ENCODE measurements around the gene TFPT.
"Not testable (repeated sequence)": the region's sequence is repeated elsewhere in the genome, so short reads cannot be mapped to it uniquely, and the experiment has no call there.

TFPT gene

DNA sequence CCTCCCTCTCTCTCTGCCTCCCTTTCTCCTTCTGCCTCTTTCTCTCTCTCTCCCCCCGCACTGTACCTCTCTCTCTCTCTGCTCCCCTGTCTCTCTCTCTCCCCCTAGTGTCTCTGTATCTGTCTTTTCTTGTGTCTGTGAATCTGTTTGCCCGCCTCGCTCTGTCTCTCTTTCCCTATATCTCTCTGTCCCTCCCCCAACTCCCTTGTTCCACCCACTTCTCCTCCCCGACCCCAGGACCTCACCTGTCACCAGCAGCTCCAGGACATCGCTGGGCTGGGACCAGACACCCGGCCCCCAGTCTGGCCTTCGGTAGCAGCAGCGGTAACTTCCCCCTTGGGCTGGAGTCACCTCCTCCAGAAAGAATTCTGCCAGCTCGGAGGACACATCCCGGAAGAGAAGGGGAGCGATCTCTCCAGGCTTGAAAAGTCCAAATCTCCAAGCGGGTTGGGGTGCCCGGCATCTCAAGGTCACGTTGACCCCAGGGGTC, 18.8 kb downstream of the TFPT start:
- peak overlapping the region in 1 of 2 donors; percentile 29 for H3K4me3 ChIP-seq (ENCODE audit: low read length in 2 of 2)
- H3K36me3 ChIP-seq (ENCODE audit: control insufficient read depth in 2 of 2, insufficient read depth in 2 of 2, low read length in 2 of 2) = no peaks in the 10 kb centered on the region
- H3K27me3 ChIP-seq (ENCODE audit: control insufficient read depth in 1 of 2, insufficient read depth in 2 of 2, low read length in 2 of 2) = peaks cover 11 to 16% of the 10 kb centered on the region in 2 donors
- H3K27ac ChIP-seq (ENCODE audit: low read length) = no peak overlapping the region
- H3K4me1 ChIP-seq (ENCODE audit: control insufficient read depth, insufficient read depth, low read length) = peaks cover 8% of the 10 kb centered on the region
- peaks cover 0 to 2% of the 10 kb centered on the region in 2 donors for H3K9me3 ChIP-seq (ENCODE audit: control insufficient read depth in 2 of 2, low read length in 2 of 2)
- H3K9ac ChIP-seq (ENCODE audit: low read length in 2 of 2) = no peak overlapping the region

DNA sequence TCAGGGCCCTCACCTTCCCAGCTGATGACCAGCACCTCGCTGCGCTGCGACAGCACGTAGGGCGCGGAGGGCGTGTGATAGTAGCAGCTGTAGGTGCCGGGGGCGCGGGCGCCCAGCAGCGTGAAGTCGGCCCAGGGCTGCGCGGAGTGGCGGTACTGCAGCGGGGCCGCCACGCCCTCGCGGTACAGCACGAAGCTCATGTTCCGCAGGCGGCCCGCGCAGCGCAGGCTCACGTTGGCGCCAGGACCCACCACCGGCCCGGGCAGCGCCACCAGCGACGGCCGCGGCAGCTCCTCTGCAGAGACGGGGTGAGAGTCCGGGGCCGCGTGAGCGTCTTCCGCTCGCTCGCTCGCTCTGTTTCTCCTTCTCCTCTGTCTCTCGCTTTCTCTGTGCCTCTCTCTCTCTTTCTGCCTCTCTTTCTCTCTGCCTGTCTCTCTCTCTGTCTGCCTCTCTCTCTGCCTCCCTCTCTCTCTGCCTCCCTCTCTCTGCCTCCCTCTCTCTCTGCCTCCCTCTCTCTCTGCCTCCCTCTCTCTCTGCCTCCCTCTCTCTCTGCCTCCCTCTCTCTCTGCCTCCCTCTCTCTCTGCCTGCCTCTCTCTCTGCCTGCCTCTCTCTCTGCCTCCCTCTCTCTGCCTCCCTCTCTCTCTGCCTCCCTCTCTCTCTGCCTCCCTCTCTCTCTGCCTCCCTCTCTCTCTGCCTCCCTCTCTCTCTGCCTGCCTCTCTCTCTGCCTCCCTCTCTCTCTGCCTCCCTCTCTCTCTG, 19.4 kb downstream of the TFPT start:
- not testable (repeated sequence) for H3K27ac ChIP-seq (ENCODE audit: low read length); H3K4me1 ChIP-seq (ENCODE audit: control insufficient read depth, insufficient read depth, low read length); H3K9ac ChIP-seq (ENCODE audit: low read length in 2 of 2); H3K36me3 ChIP-seq (ENCODE audit: control insufficient read depth in 2 of 2, insufficient read depth in 2 of 2, low read length in 2 of 2); H3K9me3 ChIP-seq (ENCODE audit: control insufficient read depth in 2 of 2, low read length in 2 of 2)
- peaks cover 11 to 16% of the 10 kb centered on the region in 2 donors for H3K27me3 ChIP-seq (ENCODE audit: control insufficient read depth in 1 of 2, insufficient read depth in 2 of 2, low read length in 2 of 2)
- H3K4me3 ChIP-seq (ENCODE audit: low read length in 2 of 2) = peak overlapping the region in 1 of 2 donors; percentile 61

DNA sequence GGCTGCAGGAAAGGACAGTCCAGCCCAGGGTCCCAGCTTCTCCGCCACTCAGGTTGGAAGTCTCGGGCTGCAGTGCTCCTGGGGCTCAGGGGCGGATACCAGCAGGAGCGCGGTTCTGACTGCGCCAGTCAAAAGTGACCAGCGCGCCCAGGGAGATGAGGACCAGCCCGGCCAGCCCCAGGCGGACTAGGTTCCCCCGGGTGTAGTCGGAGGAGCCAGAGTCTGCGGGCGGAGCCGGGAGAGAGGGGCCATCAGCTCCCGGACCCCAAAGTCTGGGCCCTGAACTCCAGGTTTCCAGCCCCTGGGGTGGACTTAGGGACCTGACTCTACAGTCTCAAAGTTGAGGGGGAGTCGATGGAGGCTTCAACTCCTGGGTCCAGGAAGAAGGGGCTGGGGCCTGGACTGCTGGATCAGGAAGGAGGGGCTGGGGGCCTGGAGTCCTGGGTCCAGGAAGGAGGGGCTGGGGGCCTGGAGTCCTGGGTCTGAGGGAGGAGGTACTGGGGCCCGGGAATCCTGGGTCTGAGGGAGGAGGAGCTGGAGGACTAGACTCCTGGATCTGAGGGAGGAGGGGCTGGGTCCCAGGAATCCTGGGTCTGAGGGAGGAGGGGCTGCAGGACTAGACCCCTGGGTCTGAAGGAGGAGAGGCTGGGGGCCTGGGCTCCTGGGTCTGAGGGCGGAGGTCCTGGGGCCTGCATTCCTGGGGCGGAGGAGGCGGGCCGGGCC, 20.2 kb downstream of the TFPT start:
- H3K9ac ChIP-seq (ENCODE audit: low read length in 2 of 2) = no peak overlapping the region

DNA sequence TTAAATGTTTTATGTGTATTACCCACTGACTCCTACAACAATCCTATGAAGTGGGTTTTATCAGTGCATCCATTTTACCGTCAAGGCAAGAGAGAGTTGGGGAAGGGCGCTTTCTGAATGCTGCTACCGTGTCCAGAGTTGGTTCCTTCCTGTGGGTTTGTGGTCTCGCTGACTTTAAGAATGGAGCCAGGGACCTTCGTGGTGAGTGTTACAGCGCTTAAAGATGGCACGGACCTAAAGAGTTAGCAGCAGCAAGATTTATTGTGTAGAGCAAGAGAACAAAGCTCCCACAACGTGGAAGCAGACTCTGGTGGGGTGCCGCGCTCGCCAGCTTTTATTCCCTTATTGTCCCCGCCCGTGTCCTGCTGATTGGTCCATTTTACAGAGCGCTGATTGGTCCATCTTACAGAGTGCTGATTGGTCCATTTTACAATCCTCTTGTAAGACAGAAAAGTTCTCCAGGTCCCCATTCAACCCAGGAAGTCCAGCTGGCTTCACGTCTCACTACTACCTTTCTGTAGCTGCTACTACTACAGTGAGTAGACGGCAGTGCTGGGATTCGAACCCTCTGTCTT, 20.9 kb downstream of the TFPT start:
- no peak overlapping the region for H3K9ac ChIP-seq (ENCODE audit: low read length in 2 of 2)
- peaks cover 0 to 2% of the 10 kb centered on the region in 2 donors for H3K9me3 ChIP-seq (ENCODE audit: control insufficient read depth in 2 of 2, low read length in 2 of 2)
- peaks cover 8% of the 10 kb centered on the region for H3K4me1 ChIP-seq (ENCODE audit: control insufficient read depth, insufficient read depth, low read length)
- H3K36me3 ChIP-seq (ENCODE audit: control insufficient read depth in 2 of 2, insufficient read depth in 2 of 2, low read length in 2 of 2) = no peaks in the 10 kb centered on the region
- no peak overlapping the region for H3K27ac ChIP-seq (ENCODE audit: low read length)
- H3K4me3 ChIP-seq (ENCODE audit: low read length in 2 of 2) = no peak overlapping the region
- peaks cover 11 to 16% of the 10 kb centered on the region in 2 donors for H3K27me3 ChIP-seq (ENCODE audit: control insufficient read depth in 1 of 2, insufficient read depth in 2 of 2, low read length in 2 of 2)

More for the DNA sequence above, 20.2 kb downstream of the TFPT start:
- Histone ChIP-seq H3K27ac (ENCODE audit: low read length) (no peak overlapping the region), H3K27me3 (ENCODE audit: control insufficient read depth in 1 of 2, insufficient read depth in 2 of 2, low read length in 2 of 2) (peaks cover 11 to 16% of the 10 kb centered on the region in 2 donors), H3K4me3 (ENCODE audit: low read length in 2 of 2) (peak overlapping the region in 1 of 2 donors; percentile 61), H3K36me3 (ENCODE audit: control insufficient read depth in 2 of 2, insufficient read depth in 2 of 2, low read length in 2 of 2) (no peaks in the 10 kb centered on the region), H3K9me3 (ENCODE audit: control insufficient read depth in 2 of 2, low read length in 2 of 2) (peaks cover 0 to 2% of the 10 kb centered on the region in 2 donors), H3K4me1 (ENCODE audit: control insufficient read depth, insufficient read depth, low read length) (peaks cover 8% of the 10 kb centered on the region)

DNA sequence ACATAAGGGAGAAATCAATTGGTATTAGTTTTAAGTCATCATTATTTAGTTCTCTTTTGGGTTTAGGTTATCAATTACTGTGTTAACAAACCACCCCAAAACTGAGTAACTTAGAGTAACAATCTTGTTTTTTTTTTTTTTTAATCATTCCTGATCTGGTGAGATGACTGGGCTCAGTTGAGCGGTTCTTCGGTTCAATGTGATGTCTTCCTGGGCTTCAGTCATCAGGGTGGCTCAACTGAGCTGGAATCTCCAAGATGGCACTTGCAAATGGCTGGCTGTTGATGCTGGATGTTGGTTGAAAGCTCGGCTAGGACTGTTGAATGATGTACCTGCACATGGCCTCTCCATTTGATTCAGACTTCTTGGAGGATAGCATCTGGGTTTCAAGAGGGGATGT, 31.0 kb downstream of the TFPT start:
- peaks cover 4 to 7% of the 10 kb centered on the region in 2 donors for H3K9me3 ChIP-seq (ENCODE audit: control insufficient read depth in 2 of 2, low read length in 2 of 2)
- H3K36me3 ChIP-seq (ENCODE audit: control insufficient read depth in 2 of 2, insufficient read depth in 2 of 2, low read length in 2 of 2) = no peaks in the 10 kb centered on the region
- no peak overlapping the region for H3K9ac ChIP-seq (ENCODE audit: low read length in 2 of 2)
- H3K4me3 ChIP-seq (ENCODE audit: low read length in 2 of 2) = no peak overlapping the region
- H3K27me3 ChIP-seq (ENCODE audit: control insufficient read depth in 1 of 2, insufficient read depth in 2 of 2, low read length in 2 of 2) = no peaks in the 10 kb centered on the region
- no peaks in the 10 kb centered on the region for H3K4me1 ChIP-seq (ENCODE audit: control insufficient read depth, insufficient read depth, low read length)
- no peak overlapping the region for H3K27ac ChIP-seq (ENCODE audit: low read length)

DNA sequence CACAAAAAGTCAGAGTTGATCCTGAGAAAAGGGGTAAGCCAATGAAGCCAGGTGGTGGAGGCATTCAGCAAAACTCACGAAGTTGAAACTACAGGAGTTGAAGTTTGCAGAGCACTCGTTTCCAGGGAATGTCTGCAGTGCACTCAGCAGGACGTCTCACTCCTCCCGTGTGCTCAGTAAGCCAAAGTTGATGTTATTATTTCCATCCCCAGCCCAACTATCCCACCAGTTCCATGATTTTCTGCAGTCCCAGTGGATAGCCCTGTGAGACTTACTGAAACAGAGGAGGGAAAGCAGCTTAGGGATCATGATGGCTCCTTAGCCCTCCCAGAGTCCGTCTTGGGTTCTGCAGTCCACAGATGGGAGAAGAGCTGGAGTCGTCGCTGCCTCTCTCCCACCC, 34.4 kb downstream of the TFPT start, which contains the start of gene TARM1:
TARM1 (minus strand) TSS at position 334 of the 400 bp plus-strand sequence; CDS start at position 309, 25 bp downstream.
- Histone ChIP-seq H3K4me1 (ENCODE audit: control insufficient read depth, insufficient read depth, low read length) (no peaks in the 10 kb centered on the region), H3K9me3 (ENCODE audit: control insufficient read depth in 2 of 2, low read length in 2 of 2) (peaks cover 4 to 7% of the 10 kb centered on the region in 2 donors), H3K9ac (ENCODE audit: low read length in 2 of 2) (no peak within 1 kb of the TSS), H3K36me3 (ENCODE audit: control insufficient read depth in 2 of 2, insufficient read depth in 2 of 2, low read length in 2 of 2) (no peaks in the 10 kb centered on the region), H3K27ac (ENCODE audit: low read length) (no peak within 1 kb of the TSS), H3K27me3 (ENCODE audit: control insufficient read depth in 1 of 2, insufficient read depth in 2 of 2, low read length in 2 of 2) (no peaks in the 10 kb centered on the region), H3K4me3 (ENCODE audit: low read length in 2 of 2) (no peak within 1 kb of the TSS)

DNA sequence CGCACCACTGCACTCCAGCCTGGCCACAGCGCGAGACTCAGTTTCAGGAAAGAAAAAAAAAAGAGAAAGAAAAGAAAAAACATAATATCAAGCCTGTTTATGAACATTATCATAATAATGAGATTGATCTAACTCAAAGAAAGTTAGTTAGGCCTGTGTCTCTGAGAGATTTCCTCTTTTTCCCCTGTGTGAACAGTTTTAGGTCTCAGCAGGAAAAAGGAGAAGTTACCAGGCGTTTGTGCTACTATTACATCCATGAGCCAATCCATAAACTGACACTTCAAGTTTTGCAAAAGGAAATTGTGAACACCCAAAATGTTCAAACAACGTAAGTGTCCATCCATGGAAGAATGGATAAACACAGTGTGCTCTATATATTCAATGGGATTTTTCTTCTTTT, 38.1 kb downstream of the TFPT start:
- no peak overlapping the region for H3K27ac ChIP-seq (ENCODE audit: low read length)
- H3K36me3 ChIP-seq (ENCODE audit: control insufficient read depth in 2 of 2, insufficient read depth in 2 of 2, low read length in 2 of 2) = no peaks in the 10 kb centered on the region
- peaks cover 0 to 7% of the 10 kb centered on the region in 2 donors for H3K9me3 ChIP-seq (ENCODE audit: control insufficient read depth in 2 of 2, low read length in 2 of 2)
- no peak overlapping the region for H3K4me3 ChIP-seq (ENCODE audit: low read length in 2 of 2)
- H3K9ac ChIP-seq (ENCODE audit: low read length in 2 of 2) = no peak overlapping the region
- no peaks in the 10 kb centered on the region for H3K4me1 ChIP-seq (ENCODE audit: control insufficient read depth, insufficient read depth, low read length)
- no peaks in the 10 kb centered on the region for H3K27me3 ChIP-seq (ENCODE audit: control insufficient read depth in 1 of 2, insufficient read depth in 2 of 2, low read length in 2 of 2)

DNA sequence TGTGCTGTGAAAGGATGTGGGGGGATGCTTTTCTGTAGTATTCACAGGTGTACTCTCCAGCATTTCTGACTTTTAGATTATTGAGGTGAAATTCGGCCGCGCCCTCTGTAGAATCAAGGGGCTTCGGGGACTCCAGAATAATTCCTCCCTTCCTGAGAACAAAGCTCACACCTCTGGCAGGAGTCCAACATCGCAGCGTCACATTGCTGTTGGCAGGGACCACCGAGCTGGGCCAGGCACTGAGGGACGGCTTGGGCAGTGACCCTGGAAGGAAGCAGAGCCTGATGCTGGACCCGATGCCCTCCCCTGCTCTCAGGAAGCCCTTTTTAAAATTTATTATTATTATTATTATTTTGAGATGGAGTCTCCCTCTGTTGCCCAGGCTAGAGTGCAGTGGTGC, 40.6 kb downstream of the TFPT start:
- Histone ChIP-seq H3K9me3 (ENCODE audit: control insufficient read depth in 2 of 2, low read length in 2 of 2) (no peaks in the 10 kb centered on the region), H3K36me3 (ENCODE audit: control insufficient read depth in 2 of 2, insufficient read depth in 2 of 2, low read length in 2 of 2) (no peaks in the 10 kb centered on the region), H3K4me1 (ENCODE audit: control insufficient read depth, insufficient read depth, low read length) (no peaks in the 10 kb centered on the region), H3K27me3 (ENCODE audit: control insufficient read depth in 1 of 2, insufficient read depth in 2 of 2, low read length in 2 of 2) (no peaks in the 10 kb centered on the region), H3K27ac (ENCODE audit: low read length) (no peak overlapping the region), H3K4me3 (ENCODE audit: low read length in 2 of 2) (no peak overlapping the region), H3K9ac (ENCODE audit: low read length in 2 of 2) (no peak overlapping the region)

DNA sequence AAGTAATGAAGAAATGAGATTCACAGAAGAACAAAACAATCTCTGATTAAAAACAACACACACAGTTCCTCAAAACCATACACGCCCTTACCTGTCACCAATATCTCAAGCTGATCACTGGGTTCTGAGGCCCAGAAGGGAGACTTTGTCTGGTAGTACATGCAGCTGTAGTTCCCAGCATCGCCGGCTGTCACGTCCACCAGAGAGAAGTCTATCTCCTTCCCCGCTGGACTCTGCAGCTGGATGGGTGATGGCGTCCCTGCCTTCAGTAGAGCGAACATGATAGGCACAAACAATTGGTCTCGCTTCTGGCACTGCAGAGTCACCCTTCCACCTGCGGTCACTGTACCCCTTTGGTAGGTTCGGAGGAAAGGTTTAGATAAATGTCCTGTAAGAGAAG, 41.6 kb downstream of the TFPT start:
- Histone ChIP-seq H3K9me3 (ENCODE audit: control insufficient read depth in 2 of 2, low read length in 2 of 2) (peaks cover 0 to 4% of the 10 kb centered on the region in 2 donors), H3K4me1 (ENCODE audit: control insufficient read depth, insufficient read depth, low read length) (no peaks in the 10 kb centered on the region), H3K36me3 (ENCODE audit: control insufficient read depth in 2 of 2, insufficient read depth in 2 of 2, low read length in 2 of 2) (no peaks in the 10 kb centered on the region), H3K27ac (ENCODE audit: low read length) (no peak overlapping the region), H3K9ac (ENCODE audit: low read length in 2 of 2) (no peak overlapping the region), H3K4me3 (ENCODE audit: low read length in 2 of 2) (no peak overlapping the region), H3K27me3 (ENCODE audit: control insufficient read depth in 1 of 2, insufficient read depth in 2 of 2, low read length in 2 of 2) (no peaks in the 10 kb centered on the region)

DNA sequence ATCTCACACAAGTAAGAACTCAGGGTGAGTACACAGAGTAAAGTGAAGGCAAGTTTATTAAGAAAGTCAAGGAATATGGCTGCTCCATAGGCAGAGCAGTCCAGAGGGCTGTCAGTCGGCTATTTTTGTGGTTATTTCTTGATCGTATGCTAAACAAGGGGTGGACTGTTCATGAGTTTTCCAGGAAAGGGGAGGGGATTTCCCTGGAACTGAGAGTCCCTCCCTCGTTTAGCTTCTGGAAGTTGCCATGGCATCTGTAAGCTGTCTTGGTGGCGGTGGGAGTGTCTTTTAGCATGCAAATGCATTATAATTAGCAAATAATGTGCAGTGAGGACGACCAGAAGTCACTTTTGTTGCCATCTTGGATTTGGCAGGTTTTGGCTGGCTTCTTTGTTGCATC, 46.0 kb downstream of the TFPT start:
- no peaks in the 10 kb centered on the region for H3K27me3 ChIP-seq (ENCODE audit: control insufficient read depth in 1 of 2, insufficient read depth in 2 of 2, low read length in 2 of 2)
- H3K4me3 ChIP-seq (ENCODE audit: low read length in 2 of 2) = no peak overlapping the region
- no peak overlapping the region for H3K27ac ChIP-seq (ENCODE audit: low read length)

More for the DNA sequence above, 46.0 kb downstream of the TFPT start:
- no peak overlapping the region for H3K9ac ChIP-seq (ENCODE audit: low read length in 2 of 2)
- H3K9me3 ChIP-seq (ENCODE audit: control insufficient read depth in 2 of 2, low read length in 2 of 2) = peaks cover 4 to 14% of the 10 kb centered on the region in 2 donors
- H3K4me1 ChIP-seq (ENCODE audit: control insufficient read depth, insufficient read depth, low read length) = no peaks in the 10 kb centered on the region
- H3K36me3 ChIP-seq (ENCODE audit: control insufficient read depth in 2 of 2, insufficient read depth in 2 of 2, low read length in 2 of 2) = no peaks in the 10 kb centered on the region
